NCI-H345 treated with DMSO at 0.1 percent for 48 hours (cell line): ENCODE results near the gene AKIRIN2.

Experiments used
- DNase-seq: peaks from one replicate; lab custom pipeline; 2025; ENCODE audit not compliant: unreplicated experiment; lab: John Stamatoyannopoulos, UW

The AKIRIN2 gene

GRCh38 chr6:87656857-87657256 lies 45.2 kb downstream of the AKIRIN2 start:
- no peak for DNase-seq

- no peak for DNase-seq
These were observed 46.2 kb downstream of the AKIRIN2 start for GRCh38 chr6:87655824-87656223.

- DNase-seq = no peak
These were observed 47.1 kb downstream of the AKIRIN2 start for GRCh38 chr6:87654875-87655454.

- no peak for DNase-seq
These were observed 47.9 kb downstream of the AKIRIN2 start for GRCh38 chr6:87654122-87654521.

- DNase-seq = no peak
These were observed 48.7 kb downstream of the AKIRIN2 start for GRCh38 chr6:87653074-87653962.

- DNase-seq = no peak
These were observed 57.0 kb downstream of the AKIRIN2 start for GRCh38 chr6:87645080-87645479.

- DNase-seq = no peak
These were observed 60.9 kb downstream of the AKIRIN2 start for GRCh38 chr6:87641065-87641692.

- DNase-seq = no peak
These were observed 62.7 kb downstream of the AKIRIN2 start for GRCh38 chr6:87639373-87639772.

GRCh38 chr6:87637106-87637505 lies 64.9 kb downstream of the AKIRIN2 start:
- no peak for DNase-seq

- no peak for DNase-seq
These were observed 65.7 kb downstream of the AKIRIN2 start for GRCh38 chr6:87636315-87636714.

GRCh38 chr6:87633851-87634250 lies 68.2 kb downstream of the AKIRIN2 start:
- DNase-seq = no peak

GRCh38 chr6:87630746-87631145 lies 71.3 kb downstream of the AKIRIN2 start:
- DNase-seq = no peak

GRCh38 chr6:87628881-87629280 lies 73.2 kb downstream of the AKIRIN2 start:
- DNase-seq = no peak

GRCh38 chr6:87628424-87628823 lies 73.6 kb downstream of the AKIRIN2 start:
- DNase-seq = no peak
